NOMO-1 (cell line): Measurements from ENCODE around the gene CCDC57.

Source experiments
- DNase-seq, 2 experiments: peaks; one replicate each; lab custom pipeline; 2025; ENCODE audit not compliant: unreplicated experiment in 2 of 2; lab: John Stamatoyannopoulos, UW

The CCDC57 gene

GRCh38 chr17:82110298-82110697 lies 102.3 kb downstream of the CCDC57 start:
- DNase-seq = no peak

DNA sequence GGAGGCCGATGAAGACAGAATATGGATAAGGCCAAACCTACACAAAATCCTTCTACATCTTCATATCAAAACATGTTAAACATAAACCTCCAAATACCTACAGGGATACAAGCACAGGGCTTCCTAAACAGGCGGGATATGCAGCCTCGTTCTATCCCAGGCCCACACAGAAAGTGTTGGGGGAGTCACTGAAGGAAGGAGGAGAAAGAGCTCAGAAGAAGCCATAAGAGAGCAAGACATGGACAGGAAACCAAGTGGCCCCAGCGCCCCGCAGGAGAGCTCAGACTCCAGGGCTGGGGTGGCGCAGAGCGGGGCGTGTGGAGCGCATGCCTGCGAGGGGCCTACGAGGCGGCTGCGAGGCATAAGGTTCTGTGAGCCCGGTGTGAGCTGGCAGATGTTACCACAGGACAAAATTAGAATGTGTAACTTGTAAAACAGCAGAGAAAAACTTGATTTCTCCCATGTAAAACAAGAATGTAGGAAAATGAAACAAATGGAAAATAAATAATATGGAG lies 103.6 kb downstream of the CCDC57 start:
- DNase-seq = no peak

DNA sequence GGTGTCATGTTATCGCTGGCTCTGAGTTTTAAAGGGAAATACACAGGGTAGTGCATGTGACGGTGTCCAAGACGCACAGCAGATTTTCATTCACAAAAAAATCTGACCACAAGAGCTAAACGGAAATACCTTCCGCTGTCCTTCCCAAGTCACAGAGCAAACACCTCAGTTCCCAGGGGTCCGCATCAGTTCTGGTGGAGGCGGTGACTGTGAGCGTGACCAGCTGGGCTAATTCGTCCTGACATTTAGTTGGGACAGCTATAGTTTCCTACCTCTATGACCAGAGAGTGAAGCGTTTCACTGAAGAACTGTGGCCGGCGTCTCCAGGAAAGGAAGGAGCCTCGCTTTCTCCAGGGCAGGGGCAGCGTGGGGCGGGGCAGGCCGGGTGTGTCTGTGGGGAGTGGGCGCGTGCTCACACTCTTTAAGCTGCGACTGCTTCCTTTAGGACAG lies 104.1 kb downstream of the CCDC57 start:
- DNase-seq = no peak

- DNase-seq = no peak
Observed at GRCh38 chr17:82108038-82108437, 104.6 kb downstream of the CCDC57 start.

- DNase-seq = peak in 1 of 2 experiments; percentile 7
Observed at GRCh38 chr17:82107341-82107860, 105.2 kb downstream of the CCDC57 start.

DNA sequence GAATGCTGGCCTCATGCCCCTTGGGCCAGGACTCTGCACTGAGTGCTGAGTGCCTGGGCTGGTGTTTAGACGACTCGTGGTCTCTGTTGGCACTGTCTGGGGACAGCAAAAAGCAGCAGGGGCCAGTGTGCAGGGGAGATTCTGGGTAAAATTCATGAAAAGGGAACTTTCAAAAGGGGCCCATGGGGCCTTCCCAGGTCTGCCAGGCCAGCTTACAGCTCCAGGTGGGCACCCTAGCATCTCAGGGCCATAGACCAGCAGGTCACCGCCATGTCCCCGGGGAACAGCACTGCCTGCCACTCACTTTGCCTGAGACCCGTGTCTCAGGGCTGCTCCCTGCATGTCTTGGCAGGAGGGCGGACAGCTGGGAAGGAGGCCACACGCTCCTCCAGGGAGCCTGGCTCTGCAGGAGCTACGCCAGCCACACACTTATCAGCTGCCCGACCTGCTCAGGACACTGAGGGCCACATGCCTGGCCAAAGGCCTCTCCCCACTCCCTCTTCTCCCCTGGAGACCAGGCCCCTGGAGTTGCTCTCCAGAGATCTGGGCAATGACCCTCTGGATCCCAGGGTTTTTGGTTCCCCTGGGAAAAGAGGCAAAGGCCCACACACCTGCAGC lies 105.8 kb downstream of the CCDC57 start:
- DNase-seq = no peak

- DNase-seq = peak; percentile 89 to 91
Observed at GRCh38 chr17:82105882-82106687, 106.6 kb downstream of the CCDC57 start.

DNA sequence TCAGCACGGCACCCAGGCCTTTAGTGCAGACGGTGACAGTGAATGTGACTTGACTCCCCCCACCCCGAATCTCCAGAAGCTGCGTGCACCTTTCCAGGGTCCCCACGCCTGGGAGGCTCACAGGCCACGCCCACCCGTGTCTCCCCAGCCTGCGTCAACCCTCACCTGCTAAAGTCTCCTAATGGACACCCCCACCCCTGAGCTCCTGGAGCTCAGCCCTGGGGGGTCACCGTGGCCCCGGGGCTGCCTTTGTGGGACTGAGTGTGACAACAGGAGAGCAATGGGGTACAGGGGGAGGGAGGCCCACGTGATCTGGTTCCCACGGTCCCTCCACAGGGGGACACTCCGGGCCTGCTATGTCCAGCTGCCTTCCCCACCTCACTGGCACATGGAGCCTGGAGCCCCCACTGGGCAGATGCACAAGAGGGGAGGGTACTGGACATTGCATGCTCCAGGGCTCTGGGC lies 107.2 kb downstream of the CCDC57 start:
- DNase-seq = no peak

DNA sequence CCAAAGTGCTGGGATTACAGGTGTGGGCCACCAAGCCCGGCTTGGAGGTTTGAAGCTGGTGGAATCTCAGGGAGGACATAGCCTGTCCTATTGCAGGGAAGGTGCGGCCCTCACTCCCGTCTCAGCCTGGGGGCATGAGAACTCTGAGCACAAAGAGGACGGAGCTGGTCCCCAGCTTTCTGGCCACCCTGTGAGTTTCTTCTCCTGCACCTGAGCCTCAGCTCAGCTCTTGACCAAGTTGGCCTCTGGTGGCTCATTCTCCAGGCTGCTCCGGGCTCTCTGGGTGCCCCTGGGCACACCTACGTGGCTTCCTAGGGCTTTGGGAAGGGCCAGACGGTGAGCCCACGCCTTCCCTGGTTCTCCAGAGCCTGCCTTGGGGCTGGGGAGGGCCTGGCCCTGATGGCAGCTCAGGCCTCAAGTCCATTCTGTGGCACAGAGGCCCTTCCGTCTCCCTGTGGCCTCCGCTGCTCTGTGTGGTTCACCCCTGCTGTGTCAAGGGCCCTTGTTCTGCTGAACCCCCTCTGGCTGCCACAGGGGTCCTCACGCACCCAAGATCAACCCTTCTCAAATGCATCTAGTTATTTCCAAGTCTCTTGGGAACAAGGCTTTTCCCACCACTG lies 107.7 kb downstream of the CCDC57 start:
- no peak for DNase-seq

GRCh38 chr17:82103553-82104451 lies 108.8 kb downstream of the CCDC57 start:
- no peak for DNase-seq

GRCh38 chr17:82101767-82102679 lies 110.6 kb downstream of the CCDC57 start:
- DNase-seq = no peak

DNA sequence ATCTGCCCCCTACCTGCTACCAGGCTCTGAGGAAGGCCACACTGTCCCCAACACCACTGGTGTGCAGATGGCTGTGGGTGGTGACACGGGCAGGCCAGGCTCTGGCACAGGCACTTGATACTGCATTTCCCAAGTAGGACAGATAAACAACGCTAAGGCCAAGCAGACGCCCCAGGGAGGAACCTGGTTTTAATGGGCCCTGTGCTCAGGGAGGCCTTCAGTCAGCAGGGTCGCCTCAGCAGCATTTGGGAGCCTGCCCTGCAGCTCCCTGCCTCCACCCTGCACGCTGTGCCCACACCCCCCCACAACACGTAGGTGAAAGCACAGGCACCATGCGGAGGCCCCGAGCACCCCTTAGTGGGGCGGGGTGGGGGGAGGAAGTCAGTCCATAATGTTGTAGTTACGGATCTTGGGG lies 111.3 kb downstream of the CCDC57 start:
- no peak for DNase-seq

DNA sequence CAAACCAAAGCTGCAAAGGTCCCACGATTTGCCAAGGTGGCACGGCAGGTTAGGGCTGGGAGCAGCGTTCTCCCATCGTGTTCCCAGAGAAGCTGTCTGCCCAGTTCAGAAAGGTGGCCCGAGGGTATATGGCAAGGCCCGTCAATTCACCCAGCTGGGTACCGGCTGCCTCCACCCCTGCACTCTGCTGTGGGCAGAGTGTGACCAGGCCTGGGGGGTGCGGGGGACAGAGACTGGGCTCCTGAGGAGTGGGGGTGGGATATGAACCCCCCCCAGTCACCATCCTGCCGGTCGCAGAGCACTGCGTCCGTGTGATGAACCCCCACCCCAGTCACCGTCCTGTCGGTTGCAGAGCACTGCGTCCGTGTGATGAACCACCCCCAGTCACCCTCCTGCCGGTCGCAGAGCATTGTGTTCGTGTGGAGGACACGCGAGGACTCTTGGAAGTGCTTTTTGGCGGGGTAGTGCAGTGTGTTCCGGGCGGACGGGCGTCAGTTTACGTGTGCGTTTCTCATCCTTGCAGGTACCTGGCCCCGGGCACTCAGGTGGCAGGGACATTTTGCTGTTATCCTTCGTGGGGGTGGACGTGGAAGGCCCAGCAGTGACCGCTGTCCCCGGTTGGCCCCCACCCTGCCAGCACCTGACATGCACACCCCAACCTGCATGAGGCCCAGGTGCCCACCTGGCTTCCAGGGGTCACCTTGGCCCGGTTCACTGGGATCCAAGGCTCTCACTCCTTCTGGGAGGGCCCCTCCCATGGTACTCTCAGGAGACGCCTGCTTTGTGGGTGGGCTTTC lies 111.9 kb downstream of the CCDC57 start:
- no peak for DNase-seq

- DNase-seq = peak; percentile 30 to 39
Observed at GRCh38 chr17:82098939-82099763, 113.5 kb downstream of the CCDC57 start.

DNA sequence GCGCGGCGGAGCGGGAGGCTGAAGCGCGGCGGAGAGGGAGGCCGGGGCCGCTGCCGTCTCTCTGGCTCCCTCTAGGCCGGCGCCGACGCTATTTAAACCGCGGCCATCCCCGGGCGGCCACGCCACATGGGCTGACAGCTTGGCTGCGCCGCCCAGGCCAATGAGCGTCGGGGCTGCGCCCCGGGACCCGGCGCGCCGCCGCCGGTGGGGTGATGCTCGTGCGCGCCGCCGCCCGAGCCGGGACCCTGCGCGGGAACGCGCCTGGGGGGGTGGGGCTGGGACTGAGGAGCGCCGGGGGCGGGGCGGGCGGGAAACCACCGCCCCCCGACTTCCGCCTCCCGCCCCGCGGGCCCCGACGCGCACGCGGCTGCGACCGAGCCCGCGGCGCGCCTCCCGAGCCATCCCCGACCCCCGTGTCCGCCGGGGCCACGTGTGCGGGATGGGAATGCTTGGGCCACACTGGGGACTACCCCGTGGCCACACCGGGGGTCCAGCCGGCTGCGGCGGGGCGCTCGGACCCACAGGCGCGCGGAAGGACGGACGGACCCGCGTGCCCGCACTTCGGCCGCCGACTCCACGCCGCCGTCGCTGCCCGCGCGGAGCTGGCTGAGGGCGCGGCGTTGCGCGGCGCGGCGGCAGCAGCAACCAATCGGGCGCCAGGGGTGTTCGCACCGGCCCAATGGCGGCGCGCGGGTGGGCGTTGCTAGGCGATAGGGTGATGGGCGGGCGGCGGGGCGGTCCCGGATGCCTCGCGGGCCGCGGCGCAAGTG lies 114.3 kb downstream of the CCDC57 start, which contains the start of gene FASN:
Gene FASN, minus strand, starts transcription at position 68 of the 770 bp plus-strand sequence. CDS start 1,791 bp downstream, outside the sequence.
- DNase-seq = peak; percentile 90 to 98

- DNase-seq = no peak
Observed at GRCh38 chr17:82097919-82098168, 114.8 kb downstream of the CCDC57 start.
